ENCODE data around the gene ZNF692. TPM values are rescaled to one million over a fixed set of nuclear protein-coding genes. Genes with fewer than 3 reads are reported as not detected.
"Not testable (repeated sequence)": the region's sequence is repeated elsewhere in the genome, so short reads cannot be mapped to it uniquely, and the experiment has no call there.

The ZNF692 gene
- total RNA-seq, 1 experiment from 2014 or later, result 40.1 TPM

- no peak overlapping the region for H3K27ac ChIP-seq (ENCODE audit: insufficient read length, low read depth, low read length)
- H3K27me3 ChIP-seq (ENCODE audit: insufficient read depth, low read length), result no peaks in the 10 kb centered on the region
- H3K23me2 ChIP-seq (ENCODE audit: insufficient read length, low read depth, low read length, poor library complexity, severe bottlenecking), result no peaks in the 10 kb centered on the region
- no peak overlapping the region for H3K4me2 ChIP-seq (ENCODE audit: insufficient read depth, insufficient read length, low read length)
- H4K5ac ChIP-seq (ENCODE audit: insufficient read length, low read depth, low read length), result no peak overlapping the region
- no peak overlapping the region for H2AK5ac ChIP-seq (ENCODE audit: insufficient read length, low read length)
- H3K18ac ChIP-seq (ENCODE audit: insufficient read length, low read depth, low read length), result no peak overlapping the region
- Mint-ChIP-seq H3K27me3 (ENCODE audit: low read depth) (peaks cover 3% of the 10 kb centered on the region), H3K27ac (no peak overlapping the region), H3K4me3 (no peak overlapping the region), H3K9me3 (peaks cover 3 to 9% of the 10 kb centered on the region in 2 experiments; a peak in 4 of 5 replicates), H3K36me3 (ENCODE audit: insufficient read depth in 1 of 3, low read depth in 3 of 3) (no peaks in the 10 kb centered on the region; a peak in 1 of 7 replicates), H3K4me1 (peaks cover 5 to 11% of the 10 kb centered on the region in 2 experiments)
- no CpG with 5 or more reads among the region's 1 CpG for WGBS (ENCODE audit: extremely low coverage, insufficient read length, low lambda C conversion rate)
- H2AFZ ChIP-seq (ENCODE audit: low read length), result no peak overlapping the region
- H2BK120ac ChIP-seq (ENCODE audit: low read depth, low read length, poor library complexity, severe bottlenecking), result no peak overlapping the region
- H4K8ac ChIP-seq (replicated peaks; ENCODE audit: insufficient read length, low read depth, low read length), result no peak overlapping the region
- no peaks in the 10 kb centered on the region for H4K20me1 ChIP-seq (ENCODE audit: control insufficient read depth, insufficient read depth, insufficient read length)
- H4K91ac ChIP-seq (ENCODE audit: insufficient read length, low read depth, low read length), result no peak overlapping the region
- H3T11ph ChIP-seq (ENCODE audit: low read length), result no peak overlapping the region
- TF ChIP-seq CTCF (conservative IDR thresholded peaks at IDR 0.05), result no peak
- no peak overlapping the region for H3K23ac ChIP-seq (ENCODE audit: insufficient read length, low read depth, low read length)
- no peaks in the 10 kb centered on the region for H3K79me2 ChIP-seq (ENCODE audit: insufficient read depth, low read length)
- no peak overlapping the region for H2BK12ac ChIP-seq (ENCODE audit: insufficient read length, low read depth, low read length)
- H2BK15ac ChIP-seq (ENCODE audit: low read depth, low read length), result no peak overlapping the region
- no peaks in the 10 kb centered on the region for H3K9me3 ChIP-seq (ENCODE audit: control insufficient read depth, low read depth, low read length)
- H3K56ac ChIP-seq (ENCODE audit: insufficient read length, low read depth, low read length), result no peak overlapping the region
- no peaks in the 10 kb centered on the region for H3K4me1 ChIP-seq (ENCODE audit: insufficient read depth, low read length)
- no peak overlapping the region for H3K9ac ChIP-seq (ENCODE audit: extremely low read depth, insufficient read length, low read length)
- H3K79me1 ChIP-seq (ENCODE audit: insufficient read depth, low read depth, low read length, poor library complexity, severe bottlenecking), result no peaks in the 10 kb centered on the region
- no peak overlapping the region for H2BK5ac ChIP-seq (ENCODE audit: insufficient read length, low read length)
- DNase-seq, result no peak
- no peak overlapping the region for H3K4ac ChIP-seq (ENCODE audit: low read depth, low read length)
- H2BK20ac ChIP-seq (ENCODE audit: low read depth, low read length, poor library complexity, severe bottlenecking), result no peak overlapping the region
- no peak overlapping the region for H3K14ac ChIP-seq (ENCODE audit: insufficient read depth, low read length)
Observed at GRCh38 chr1:248831842-248832241, 27.0 kb downstream of the ZNF692 start.

GRCh38 chr1:248830718-248831017 lies 28.2 kb downstream of the ZNF692 start:
- not testable (repeated sequence) for H3K23me2 ChIP-seq (ENCODE audit: insufficient read length, low read depth, low read length, poor library complexity, severe bottlenecking); H4K5ac ChIP-seq (ENCODE audit: insufficient read length, low read depth, low read length); H3K36me3 Mint-ChIP-seq (ENCODE audit: insufficient read depth in 1 of 3, low read depth in 3 of 3); H2BK12ac ChIP-seq (ENCODE audit: insufficient read length, low read depth, low read length); H3K4me2 ChIP-seq (ENCODE audit: insufficient read depth, insufficient read length, low read length); H2BK120ac ChIP-seq (ENCODE audit: low read depth, low read length, poor library complexity, severe bottlenecking); H2BK20ac ChIP-seq (ENCODE audit: low read depth, low read length, poor library complexity, severe bottlenecking); H3K9ac ChIP-seq (ENCODE audit: extremely low read depth, insufficient read length, low read length); H3K4me1 ChIP-seq (ENCODE audit: insufficient read depth, low read length); H3K27me3 Mint-ChIP-seq (ENCODE audit: low read depth); H2BK5ac ChIP-seq (ENCODE audit: insufficient read length, low read length); H2BK15ac ChIP-seq (ENCODE audit: low read depth, low read length); H3K79me2 ChIP-seq (ENCODE audit: insufficient read depth, low read length); H3K56ac ChIP-seq (ENCODE audit: insufficient read length, low read depth, low read length); H3K27ac Mint-ChIP-seq; H3K4ac ChIP-seq (ENCODE audit: low read depth, low read length); H3T11ph ChIP-seq (ENCODE audit: low read length); H2AK5ac ChIP-seq (ENCODE audit: insufficient read length, low read length); H3K9me3 ChIP-seq (ENCODE audit: control insufficient read depth, low read depth, low read length); H3K23ac ChIP-seq (ENCODE audit: insufficient read length, low read depth, low read length); H3K4me3 Mint-ChIP-seq; H3K9me3 Mint-ChIP-seq; H4K91ac ChIP-seq (ENCODE audit: insufficient read length, low read depth, low read length); H4K20me1 ChIP-seq (ENCODE audit: control insufficient read depth, insufficient read depth, insufficient read length); H3K27ac ChIP-seq (ENCODE audit: insufficient read length, low read depth, low read length); H4K8ac ChIP-seq (replicated peaks; ENCODE audit: insufficient read length, low read depth, low read length); H3K79me1 ChIP-seq (ENCODE audit: insufficient read depth, low read depth, low read length, poor library complexity, severe bottlenecking); DNase-seq; H3K27me3 ChIP-seq (ENCODE audit: insufficient read depth, low read length); H3K18ac ChIP-seq (ENCODE audit: insufficient read length, low read depth, low read length); H3K14ac ChIP-seq (ENCODE audit: insufficient read depth, low read length); H2AFZ ChIP-seq (ENCODE audit: low read length)
- peaks cover 8 to 14% of the 10 kb centered on the region in 2 experiments for H3K4me1 Mint-ChIP-seq
- no CpG with 5 or more reads among the region's 3 CpGs for WGBS (ENCODE audit: extremely low coverage, insufficient read length, low lambda C conversion rate)

All from H9 (cell line).